ENCODE data around the gene TMEM234. TPM values are rescaled to one million over a fixed set of nuclear protein-coding genes. Genes with fewer than 3 reads are reported as not detected.
"Not testable (repeated sequence)": the region's sequence is repeated elsewhere in the genome, so short reads cannot be mapped to it uniquely, and the experiment has no call there.

TMEM234 gene
- 9.8 TPM for total RNA-seq

DNA sequence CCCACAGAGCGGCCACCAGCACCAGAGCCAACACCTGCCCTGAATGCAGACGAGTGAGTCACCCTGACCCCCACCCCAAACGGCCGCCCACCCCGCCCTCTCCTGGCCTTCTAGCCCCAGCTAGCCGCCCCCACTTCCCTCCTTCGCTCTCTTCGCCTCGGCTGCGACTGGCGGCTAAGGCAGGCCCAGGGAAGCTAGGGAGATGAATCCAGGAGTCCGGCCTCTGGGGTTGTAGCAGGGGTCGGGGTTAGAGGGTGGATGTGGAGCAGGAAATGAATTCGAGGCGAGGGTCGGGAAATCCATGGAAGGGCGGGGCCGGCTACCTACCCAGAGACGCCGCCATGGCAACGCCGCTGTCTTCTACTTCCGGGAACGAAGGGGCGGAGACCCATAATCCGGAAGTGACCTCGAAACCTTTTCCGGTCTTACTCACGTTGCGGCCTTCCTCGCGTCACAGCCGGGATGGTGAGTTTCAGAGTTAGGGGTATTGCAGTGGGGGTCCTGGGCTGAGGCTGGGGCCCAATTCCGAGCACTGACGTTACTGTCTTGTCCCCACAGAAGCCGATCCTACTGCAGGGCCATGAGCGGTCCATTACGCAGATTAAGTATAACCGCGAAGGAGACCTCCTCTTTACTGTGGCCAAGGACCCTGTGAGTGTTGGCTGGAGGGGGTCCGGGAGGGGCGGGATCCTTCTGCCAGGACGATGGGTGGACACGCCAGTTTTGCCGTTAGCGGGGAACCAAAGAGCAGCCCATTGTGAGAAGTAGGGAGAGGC is at the start of gene TMEM234, which contains the start of gene EIF3I:
TMEM234 (minus strand) TSS at position 374 of the 776 bp plus-strand sequence; CDS start at position 343, 31 bp downstream.
EIF3I (plus strand) TSS at position 428 of the 776 bp plus-strand sequence; CDS start at position 463, 35 bp downstream.
- DNase-seq: peak; percentile 90

DNA sequence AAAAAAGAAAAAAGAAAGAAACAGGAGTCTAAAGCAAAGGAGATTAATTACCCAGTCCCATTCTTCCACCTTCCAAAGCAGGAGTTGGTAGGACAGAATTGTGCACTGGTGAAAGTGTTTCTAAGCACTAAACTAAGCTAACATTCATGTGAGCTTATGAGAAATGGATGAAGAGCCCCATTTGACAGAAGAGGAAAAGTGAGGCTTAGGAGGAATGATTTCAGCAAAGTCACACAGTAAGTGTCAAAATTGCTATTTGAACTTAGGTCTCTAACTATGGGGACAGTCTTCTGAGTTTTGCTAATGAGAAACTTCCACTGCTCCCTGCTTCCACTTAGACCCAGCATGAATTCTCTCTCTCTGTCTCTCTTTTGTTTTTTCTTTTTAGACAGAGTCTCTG is 47.6 kb upstream of the TMEM234 start:
- DNase-seq: no peak

DNA sequence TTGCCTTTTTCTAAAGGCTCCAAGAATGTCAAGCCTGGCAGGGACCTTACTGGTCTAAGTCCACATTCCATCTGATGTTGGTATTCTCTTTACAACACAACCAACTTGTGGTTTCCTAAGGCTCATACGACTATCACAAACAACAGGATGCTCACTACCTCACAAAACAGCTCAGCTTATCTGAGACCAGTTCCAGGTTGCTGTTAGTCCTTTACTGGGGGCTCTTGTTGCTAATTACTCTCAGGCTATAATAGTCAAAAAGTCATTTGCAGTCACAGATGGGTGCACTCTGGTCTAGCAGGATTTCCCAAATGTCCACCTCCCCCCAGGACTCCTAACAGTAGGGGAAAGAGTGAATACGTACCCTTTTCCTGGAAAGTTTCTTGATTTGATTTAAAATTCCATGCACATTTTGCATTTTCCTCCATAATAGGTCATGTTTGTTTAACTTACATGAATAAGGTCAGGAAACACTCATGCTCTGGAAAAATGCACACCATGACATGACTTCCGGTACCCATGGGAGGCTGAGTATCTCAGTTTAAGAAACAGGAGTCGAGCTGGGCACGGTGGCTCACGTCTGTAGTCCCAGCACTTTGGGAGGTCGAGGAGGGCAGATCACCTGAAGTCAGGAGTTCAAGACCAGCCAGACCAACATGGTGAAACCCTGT is 44.9 kb upstream of the TMEM234 start:
- no peak for DNase-seq

DNA sequence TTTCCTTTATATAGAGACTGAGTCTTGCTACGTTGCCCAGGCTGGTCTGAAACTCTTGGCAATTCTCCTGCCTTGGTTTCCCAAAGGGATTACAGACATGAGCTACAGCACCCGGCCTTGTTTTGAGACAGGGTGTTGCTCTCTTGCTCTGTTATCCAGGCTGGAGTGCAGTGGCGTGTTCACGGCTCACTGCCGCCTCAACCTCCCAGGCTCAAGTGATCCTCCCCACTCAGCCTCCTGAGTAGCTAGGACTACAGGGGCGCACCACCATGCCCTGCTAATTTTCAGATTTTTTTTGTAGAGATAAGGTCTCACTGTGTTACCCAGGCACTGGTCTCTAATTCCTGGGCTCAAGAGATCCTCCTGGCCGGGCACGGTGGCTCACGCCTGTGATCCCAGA is 43.7 kb upstream of the TMEM234 start:
- no peak for DNase-seq

DNA sequence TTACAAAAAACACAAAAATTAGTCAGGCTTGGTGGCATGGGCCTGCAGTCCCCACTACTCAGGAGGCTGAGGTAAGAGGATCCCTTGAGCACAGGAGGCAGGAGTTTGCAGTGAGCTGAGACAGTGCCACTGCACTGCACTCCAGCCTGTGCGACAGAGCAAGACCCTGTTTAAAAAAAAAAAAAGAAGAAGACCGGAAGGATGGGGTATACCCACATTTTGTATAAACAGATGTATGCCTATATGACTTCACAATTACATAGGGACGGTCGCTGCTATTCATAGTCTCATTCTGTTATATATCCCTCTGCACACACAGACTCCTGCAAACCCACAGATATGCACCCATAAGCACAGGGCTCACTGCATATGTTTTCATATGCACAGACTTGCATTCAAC is 41.6 kb upstream of the TMEM234 start:
- no peak for DNase-seq

DNA sequence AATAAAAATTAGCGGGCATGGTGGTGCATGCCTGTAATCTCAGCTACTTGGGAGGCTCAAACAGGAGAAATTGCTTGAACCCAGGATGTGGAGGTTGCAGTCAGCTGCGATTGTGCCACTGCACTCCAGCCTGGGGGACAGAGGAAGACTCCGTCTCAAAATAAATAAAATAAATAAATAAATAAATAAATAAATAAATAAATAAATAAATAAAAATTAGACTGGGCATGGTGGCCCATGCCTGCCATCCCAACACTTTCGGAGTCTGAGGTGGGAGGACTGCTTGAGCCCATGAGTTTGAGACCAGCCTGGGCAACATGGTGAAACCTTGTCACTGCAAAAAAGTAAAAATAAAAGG is 41.1 kb upstream of the TMEM234 start:
- DNase-seq: not testable (repeated sequence)

DNA sequence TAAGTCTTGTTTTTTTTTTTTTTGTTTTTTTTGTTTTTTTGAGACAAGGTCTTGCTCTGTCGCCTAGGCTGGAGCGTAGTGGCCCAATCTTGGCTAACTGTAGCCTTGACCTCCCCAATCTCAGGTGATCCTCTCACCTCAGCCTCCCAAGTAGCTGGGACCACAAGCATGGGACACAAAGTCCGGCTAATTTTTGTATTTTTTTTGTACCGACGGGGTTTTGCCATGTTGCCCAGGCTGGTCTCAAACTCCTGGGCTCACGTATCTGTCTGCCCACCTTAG is 35.0 kb upstream of the TMEM234 start:
- no peak for DNase-seq

DNA sequence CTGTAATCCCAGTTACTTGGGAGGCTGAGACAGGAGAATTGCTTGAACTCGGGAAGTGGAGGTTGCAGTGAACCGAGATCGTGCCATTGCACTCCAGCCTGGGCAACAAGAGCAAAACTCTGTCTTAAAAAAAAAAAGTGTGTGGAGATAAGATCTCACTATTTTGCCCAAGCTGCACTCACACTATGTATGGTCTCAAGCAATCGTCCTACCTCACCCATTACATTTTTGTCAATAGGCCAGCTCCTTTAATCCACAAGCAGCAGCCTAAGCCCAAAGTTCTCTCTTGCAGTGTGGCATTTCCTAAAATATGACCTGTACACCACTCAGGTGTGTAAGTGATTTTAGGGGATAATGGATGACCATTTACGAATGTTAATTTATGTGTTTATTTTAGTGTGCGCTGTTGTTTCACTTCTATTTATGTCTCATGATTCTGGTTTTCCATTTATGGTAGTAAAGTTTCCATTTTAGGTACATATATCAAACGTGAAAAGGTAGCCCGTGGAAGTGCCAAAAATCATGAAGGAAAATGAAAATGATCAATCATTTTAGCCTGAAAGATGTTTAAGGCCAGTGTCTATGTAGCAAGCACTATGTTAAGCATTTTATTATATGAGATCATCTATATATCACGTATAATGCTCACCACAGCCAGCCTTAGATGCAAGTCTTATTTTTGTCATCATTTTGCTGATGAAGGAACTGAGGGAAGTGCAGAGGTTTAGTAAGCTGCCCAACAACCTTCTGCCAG is 34.5 kb upstream of the TMEM234 start:
- DNase-seq: no peak

DNA sequence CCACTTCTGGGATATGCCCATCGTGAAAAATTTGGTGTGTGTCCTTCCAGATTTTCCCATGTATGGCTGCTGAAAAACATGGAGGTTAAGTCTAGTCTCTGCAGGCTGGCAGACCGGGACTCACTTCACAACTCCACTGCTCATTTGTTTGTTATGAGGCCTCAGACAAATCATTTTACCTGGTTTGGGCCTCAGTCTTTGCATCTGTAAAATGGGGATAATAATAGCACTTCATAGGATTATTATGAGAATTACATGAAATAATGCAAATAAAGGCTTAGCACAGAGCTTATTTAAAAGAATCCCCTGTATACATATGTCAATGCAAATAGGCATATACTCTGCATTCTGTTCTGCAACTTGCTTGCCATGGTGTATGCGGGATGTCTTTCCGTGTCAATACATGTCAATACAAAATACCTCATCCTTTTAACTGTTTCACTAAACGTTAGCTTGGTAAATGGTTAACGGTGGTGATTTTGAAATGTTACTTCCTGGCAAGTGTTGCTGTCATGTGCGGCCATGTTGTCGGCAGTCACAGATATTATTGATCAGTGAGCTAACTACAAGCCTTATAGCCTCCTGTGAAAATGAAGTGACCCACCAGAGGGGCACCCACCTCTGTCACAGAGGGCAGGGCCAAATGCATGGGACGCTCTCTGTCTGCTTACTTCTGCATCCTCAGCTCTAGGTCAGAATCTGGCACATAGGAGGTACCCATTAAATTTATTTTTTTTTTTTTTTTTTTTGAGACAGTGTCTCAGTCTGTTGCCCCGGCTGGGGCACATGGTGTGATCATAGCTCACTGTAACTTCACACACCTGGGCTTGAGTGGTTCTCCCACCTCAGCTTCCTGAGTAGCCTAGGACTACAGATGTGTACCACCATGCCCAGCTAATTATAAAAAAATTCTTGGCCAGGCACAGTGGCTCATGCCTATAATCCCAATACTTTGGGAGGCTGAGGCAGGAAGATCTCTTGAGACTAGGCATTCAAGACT is 33.2 kb upstream of the TMEM234 start:
- DNase-seq: no peak

DNA sequence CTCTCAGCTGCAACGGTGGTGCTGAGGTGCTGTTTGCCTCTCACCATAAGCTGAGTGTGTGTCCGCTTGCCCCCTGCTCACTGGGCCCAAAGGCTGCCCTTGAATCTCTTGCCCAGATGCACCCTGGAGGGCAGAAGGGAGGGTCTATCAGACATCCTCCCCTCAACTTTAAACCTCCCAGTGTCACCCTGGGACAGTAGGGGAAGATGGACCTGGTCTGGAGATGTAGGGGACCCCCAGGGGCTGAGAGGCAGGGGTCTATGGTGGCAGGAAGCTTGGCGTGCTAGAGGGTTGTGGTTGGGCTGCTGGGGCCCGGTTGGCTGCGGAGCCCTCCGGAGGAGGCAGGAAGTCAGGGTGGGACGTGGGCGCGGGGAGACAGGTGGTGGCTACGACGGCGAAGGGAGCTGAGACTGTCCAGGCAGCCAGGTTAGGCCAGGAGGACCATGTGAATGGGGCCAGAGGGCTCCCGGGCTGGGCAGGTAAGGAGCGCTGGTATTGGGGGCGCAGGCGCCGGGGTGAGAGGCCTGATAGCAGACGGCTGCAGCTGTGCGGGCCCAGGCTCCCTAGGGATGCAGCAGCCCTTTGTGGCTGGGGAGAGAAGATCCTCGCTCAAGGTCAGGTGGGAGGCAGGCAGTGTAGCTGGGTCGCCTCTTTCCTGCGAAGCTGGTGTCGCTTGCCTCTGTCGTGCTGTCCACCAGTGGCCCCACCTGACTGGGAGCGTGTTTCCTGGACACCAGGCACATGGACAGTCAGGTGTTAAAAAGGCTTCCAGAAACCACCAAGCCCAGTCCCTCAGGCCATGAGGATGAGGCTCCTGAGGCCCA is 29.0 kb upstream of the TMEM234 start, which contains the start of gene LCK:
LCK (plus strand) TSS at position 373 of the 824 bp plus-strand sequence. CDS start 23,065 bp downstream, outside the sequence.
- no peak for DNase-seq

DNA sequence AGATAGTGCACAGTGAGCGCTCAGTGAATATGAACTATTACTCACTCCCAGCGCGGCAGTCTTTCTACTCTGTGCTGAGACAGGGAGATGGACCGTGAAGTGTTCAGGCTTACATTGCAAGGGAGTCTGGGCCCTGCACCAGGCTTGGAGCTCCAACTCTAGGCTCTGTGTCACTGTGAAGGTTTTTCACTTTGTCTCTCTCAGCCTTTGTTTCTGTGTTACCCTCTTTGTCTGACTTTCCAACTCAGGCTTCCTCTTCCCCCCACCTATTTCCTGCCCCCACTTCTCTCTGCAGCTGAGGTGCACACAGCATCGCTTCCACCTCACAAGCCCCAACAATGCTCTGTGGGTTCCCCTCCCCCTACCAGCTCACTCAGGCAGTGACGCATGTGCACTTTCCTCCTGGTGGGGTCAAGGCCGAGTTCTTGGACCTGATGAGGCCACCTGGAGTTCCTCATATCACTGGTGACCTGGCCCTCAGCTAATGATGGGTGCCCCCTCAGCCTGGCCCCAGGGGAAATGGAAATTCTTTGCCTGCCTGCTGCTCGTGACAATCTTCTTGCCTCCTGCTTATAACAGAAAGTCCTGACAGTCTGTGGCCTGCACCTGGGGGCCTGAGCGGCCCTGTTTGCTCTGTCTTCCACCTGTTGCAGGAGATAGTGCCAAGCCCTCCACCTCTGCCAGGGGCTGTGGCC is 27.8 kb upstream of the TMEM234 start:
- no peak for DNase-seq

DNA sequence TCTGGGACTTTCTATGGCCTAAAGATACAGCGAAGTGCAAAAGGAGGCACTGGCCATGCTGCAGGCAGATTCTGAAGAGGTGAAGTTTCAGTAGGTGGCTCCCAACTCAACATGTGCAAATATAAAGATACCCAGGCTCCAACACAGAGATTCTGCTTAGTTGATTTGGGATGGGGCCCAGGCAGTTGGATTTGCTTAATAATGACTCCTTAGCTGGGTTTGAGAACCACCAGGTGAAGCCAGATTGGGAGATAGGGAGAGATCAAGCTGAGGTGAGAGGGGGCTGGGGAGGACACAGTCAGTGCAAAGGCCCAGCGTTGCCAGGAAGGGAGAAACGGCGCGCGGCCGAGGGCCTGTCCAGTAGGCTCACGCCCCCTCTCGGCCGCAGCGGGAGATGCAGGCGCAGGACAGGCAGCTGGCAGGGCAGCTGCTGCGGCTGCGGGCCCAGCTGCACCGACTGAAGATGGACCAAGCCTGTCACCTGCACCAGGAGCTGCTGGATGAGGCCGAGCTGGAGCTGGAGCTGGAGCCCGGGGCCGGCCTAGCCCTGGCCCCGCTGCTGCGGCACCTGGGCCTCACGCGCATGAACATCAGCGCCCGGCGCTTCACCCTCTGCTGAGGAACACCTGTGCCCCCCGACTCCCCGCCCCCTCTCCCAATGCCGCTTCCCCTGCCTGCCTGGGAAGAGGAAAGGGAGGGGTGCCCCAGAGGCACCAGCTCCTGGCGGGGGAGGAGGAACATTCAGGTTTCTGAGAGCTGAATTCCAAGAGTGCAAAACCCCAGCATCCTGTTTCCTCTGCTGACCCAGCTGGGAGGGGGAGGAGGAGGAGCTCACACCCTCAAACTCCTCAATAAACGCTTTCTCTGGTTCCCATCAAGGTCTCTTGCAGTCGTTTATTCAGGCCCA is 26.1 kb upstream of the TMEM234 start:
- DNase-seq: peak; percentile 31

DNA sequence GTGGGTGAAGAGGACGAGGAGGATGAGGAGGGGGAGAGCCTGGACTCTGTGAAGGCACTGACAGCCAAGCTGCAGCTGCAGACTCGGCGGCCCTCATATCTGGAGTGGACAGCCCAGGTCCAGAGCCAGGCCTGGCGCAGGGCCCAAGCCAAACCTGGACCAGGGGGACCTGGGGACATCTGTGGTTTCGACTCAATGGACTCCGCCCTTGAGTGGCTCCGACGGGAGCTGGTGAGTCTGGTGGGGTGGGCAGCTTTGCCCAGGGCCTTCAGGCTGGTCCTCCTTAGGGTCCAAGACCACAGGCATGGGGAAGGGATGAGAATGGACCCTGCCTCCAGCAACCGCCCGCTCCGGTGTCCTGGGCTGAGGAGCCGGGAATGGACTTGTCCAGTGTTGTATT is 25.3 kb upstream of the TMEM234 start:
- no peak for DNase-seq

DNA sequence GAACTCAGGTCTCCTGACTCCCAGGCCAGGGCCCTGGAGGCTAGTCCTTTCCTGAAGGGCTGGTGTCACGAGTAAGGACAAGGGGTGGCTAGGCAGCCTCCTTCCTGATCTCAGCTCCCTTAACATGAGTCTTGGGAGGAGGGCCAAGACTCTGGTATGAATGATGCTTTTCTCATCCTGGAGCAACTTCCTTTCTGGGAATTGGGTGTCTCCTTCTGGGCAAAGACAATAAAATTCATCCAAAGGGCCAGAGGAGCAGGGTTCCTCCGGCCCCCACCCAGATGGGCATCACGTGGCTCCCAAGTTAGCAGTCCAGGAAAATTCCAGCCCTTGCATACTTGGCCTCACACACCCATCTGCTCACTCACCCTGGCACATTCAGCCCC is 24.7 kb upstream of the TMEM234 start, which contains the start of gene FAM167B:
FAM167B (plus strand) TSS at position 335 of the 386 bp plus-strand sequence. CDS start 200 bp downstream, outside the sequence.
- no peak for DNase-seq

DNA sequence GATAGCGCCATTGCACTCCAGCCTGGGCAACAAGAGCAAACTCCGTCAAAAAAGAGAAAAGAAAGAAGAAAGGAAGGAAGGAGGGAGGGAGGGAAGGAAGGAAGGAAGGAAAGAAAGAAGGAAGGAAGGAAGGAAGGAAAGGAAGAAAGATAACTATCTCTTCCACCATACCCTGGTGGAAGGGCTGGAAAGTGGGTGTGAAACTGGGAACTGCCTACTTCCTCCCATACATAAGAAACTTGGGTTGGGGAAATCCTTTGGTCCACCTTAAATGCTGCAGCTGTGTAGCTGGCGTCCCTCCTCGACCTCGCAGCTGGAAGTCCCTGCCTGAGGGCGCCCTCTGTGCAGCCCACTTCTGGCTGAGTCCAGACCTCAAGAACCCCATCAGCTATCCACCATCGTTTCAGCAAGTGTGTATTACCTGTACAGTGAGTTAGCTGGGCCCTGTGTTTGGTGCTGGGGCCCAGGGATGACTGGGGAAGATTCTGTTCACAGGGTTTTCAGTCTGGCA is 20.2 kb upstream of the TMEM234 start:
- DNase-seq: peak; percentile 10

DNA sequence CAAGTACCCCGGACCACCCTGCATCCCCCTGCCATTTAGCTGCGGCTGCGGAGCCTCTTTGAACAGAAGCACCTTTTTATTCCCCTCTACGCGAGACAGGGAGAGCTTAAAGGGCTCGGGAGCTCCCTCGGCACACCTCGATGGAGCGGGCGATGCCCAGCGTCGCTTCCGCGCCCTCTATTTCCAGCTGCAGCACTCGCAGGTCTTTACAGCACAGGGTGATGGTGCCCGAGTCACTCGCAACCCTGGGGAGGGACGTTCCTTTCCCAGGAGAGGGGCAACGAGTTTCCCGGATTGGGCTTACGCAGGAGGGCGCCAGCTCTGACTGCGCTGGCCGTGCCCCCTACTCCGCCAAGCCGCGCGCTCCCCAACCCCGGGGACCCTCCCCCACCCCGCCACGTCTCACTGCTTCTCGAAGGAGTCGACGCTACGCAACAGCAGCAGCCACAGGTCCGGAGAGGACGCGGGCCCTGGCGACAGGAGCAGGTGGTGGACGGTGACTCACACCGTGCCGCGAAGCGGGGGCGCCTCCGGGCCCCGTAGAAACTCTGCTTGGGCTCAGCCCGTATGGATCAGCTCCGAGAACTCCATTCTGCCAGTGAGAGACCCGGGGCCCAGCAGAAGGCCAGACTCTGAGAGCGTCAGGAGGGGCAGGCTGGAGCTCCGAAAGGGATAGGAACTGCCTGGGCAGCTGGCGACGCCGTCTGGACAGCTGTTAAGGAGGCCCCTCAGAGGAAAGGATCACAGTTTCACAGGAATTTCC is 19.0 kb upstream of the TMEM234 start:
- DNase-seq: peak; percentile 45

DNA sequence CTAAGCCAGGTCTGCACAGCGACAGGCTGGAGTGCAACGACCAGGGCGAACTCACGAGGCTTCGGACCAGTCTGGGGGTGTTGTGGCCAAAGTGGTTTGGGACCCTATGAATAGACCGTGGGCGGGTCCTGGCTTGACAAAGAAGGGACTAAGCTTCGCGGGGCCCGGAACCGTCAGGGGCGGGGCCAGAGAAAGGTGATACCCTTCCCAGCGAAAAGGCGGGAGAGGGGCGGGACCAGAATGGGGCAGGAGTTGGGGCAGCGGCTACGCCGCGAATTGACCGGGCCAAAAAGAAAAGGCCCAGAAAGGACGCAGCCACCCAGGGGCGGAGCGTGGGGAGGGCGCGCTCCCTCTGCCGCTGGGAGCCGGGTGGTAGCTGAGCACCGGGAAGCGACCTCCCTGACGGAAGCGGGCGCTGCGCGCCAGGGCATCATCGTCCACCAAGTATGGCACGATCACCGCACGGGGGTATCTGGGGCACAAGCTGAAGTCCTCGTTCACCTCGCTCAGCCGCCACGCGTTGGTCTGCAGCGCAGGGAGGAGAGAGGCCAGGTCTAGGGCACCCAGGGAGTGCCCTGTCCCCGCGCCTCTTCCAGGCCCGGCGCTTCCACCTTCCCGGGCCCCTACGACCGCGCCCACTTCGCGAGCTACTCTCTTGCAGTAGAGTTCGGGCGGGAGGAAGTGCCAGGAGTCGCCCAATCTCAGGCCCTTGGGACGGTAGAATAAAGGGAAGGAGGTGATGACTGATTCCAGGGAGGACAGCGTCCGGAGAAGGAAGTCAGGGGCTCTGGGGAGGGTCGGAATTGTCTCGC is 18.2 kb upstream of the TMEM234 start:
- DNase-seq: peak; percentile 41
